Dendritic cell treated with granulocyte-macrophage colony-stimulating factor and Interleukin-4, amounts not matched to agents 40 ng/mL and 50 ng/mL, for 4 days (primary cell): ENCODE measurements around the gene GALNT12.

Experiments
- H3K27ac Mint-ChIP-seq: one replicate; pipeline ENCODE4 v1.8.0; 2022; ENCODE audit warnings: mild to moderate bottlenecking, mixed read lengths
- H3K27me3 Mint-ChIP-seq: one replicate; pipeline ENCODE4 v1.8.0; 2022; ENCODE audit warnings: mild to moderate bottlenecking, mixed read lengths
- H3K36me3 Mint-ChIP-seq: one replicate; pipeline ENCODE4 v1.8.0; 2022; ENCODE audit warnings: low read depth, mixed read lengths
- H3K4me1 Mint-ChIP-seq: one replicate; pipeline ENCODE4 v1.8.0; 2022; ENCODE audit warnings: low read depth, mixed read lengths
- H3K4me3 Mint-ChIP-seq: one replicate; pipeline ENCODE4 v1.8.0; 2022; ENCODE audit warnings: mild to moderate bottlenecking, moderate library complexity, mixed read lengths
- H3K9me3 Mint-ChIP-seq: one replicate; pipeline ENCODE4 v1.8.0; 2022; ENCODE audit warnings: mixed read lengths
- intact Hi-C: fragments of 100-400 bp; cut with micrococcal nuclease; formaldehyde crosslinking; loops from one replicate; pipeline ENCODE4 v1.15.0; 2022

GALNT12 gene

DNA sequence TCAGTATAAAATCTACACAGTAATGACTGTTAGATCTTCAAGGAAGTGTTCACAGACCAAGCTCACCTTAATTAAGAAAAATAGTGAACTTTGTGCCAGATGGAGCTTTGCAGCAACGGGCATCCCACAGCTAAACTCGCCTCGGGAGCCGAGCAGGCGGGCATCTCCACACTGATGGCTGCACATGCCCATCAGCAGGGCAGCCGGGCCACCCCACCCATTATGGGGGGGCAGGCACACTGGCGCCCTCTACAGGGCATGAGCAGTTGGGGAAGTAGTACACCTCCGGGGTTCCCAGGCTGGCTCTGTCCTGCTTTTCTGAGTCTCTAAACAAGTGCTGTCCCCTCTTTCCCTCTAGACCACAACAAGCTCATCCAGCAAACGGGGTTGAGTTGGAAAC, 32.7 kb upstream of the GALNT12 start:
- Mint-ChIP-seq H3K36me3 (no peaks in the 10 kb centered on the region), H3K27me3 (no peaks in the 10 kb centered on the region), H3K4me1 (no peaks in the 10 kb centered on the region), H3K27ac (no peak overlapping the region), H3K9me3 (no peaks in the 10 kb centered on the region), H3K4me3 (no peak overlapping the region)
- intact Hi-C loops: loop anchor here (2.0 kb wide), 1 partner anchor 460 kb away; no protein-coding TSS in a partner anchor

DNA sequence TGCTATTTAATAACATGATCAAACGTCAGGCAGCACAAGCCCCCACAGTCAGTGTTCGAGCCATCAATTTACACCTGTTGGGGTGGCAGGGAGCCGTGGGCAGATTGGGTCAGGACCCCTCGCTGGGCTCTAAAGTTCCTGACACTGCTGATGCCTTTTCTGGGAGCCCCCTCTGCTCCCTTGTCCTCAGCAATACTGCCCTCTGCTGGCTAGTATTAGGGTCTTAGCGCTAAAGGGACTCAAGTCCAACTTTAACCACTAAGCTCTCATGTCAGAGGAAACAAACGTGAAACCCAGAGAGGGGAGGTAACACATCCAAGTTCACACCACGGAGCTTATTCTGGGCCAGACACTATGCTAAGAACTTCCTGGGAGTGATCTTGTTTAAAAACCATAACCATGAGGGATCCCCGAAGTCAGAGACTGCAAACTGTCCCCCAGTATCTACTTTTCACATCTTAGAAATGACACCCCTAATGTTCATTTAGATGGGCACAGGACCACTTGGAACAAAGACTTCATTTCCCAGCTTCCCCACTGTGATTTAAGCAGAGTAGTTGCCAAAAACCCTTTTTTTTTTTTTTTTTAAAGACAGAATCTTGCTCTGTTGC, 31.5 kb upstream of the GALNT12 start:
- intact Hi-C loops: loop anchor here (1.0 to 2.0 kb wide), 2 partner anchors 239 to 461 kb away; no protein-coding TSS in a partner anchor
- Mint-ChIP-seq H3K27ac (no peak overlapping the region), H3K4me3 (no peak overlapping the region), H3K4me1 (no peaks in the 10 kb centered on the region), H3K27me3 (no peaks in the 10 kb centered on the region), H3K36me3 (no peaks in the 10 kb centered on the region), H3K9me3 (no peaks in the 10 kb centered on the region)

DNA sequence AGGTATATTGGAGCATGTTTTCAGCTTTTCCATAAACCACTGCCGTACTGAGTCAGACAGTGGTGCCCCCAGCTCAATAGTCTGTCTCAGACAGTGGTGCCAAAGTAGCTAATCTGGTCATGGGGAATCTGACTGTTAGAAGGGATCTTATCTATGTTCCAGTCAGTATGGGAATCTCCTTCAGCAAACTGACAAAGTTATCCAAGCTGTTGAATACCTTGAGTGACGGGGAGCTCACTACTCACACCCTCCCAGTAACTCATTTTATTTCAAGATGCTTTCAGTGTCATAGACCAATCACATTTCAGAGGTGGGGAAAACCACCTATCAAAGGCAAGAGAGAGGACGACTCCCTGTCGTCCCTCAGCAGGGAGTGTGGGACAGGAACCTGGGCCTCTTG, 29.9 kb upstream of the GALNT12 start:
- H3K9me3 Mint-ChIP-seq: no peaks in the 10 kb centered on the region
- intact Hi-C loops: no loop called here

DNA sequence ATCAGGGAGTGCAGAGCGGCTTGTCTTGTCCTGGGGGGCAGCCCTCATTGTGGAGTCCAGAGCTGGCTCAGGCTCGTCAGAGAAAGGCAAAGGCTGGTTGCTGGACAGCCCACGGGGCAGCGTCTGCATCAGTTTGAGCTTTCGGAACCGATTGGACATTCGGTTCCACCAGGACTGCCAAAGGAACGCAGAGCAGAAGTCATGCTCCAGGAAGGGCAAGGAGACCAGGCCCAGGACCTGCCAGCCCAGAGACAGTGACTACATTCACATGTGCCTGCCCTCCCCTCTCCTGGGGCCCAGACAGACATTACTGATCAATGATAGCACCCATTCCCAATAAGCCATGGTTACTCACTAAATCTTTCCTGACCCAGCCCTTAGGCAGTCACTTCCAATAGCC, 29.2 kb upstream of the GALNT12 start:
- H3K36me3 Mint-ChIP-seq: no peaks in the 10 kb centered on the region
- peaks cover 14% of the 10 kb centered on the region for H3K4me1 Mint-ChIP-seq
- intact Hi-C loops: no loop called here
- H3K27me3 Mint-ChIP-seq: no peaks in the 10 kb centered on the region
- no peak overlapping the region for H3K4me3 Mint-ChIP-seq
- H3K9me3 Mint-ChIP-seq: no peaks in the 10 kb centered on the region
- no peak overlapping the region for H3K27ac Mint-ChIP-seq

More for the DNA sequence above, 29.9 kb upstream of the GALNT12 start:
- Mint-ChIP-seq H3K4me1 (peaks cover 7% of the 10 kb centered on the region), H3K27ac (no peak overlapping the region), H3K4me3 (no peak overlapping the region), H3K27me3 (no peaks in the 10 kb centered on the region), H3K36me3 (no peaks in the 10 kb centered on the region)

DNA sequence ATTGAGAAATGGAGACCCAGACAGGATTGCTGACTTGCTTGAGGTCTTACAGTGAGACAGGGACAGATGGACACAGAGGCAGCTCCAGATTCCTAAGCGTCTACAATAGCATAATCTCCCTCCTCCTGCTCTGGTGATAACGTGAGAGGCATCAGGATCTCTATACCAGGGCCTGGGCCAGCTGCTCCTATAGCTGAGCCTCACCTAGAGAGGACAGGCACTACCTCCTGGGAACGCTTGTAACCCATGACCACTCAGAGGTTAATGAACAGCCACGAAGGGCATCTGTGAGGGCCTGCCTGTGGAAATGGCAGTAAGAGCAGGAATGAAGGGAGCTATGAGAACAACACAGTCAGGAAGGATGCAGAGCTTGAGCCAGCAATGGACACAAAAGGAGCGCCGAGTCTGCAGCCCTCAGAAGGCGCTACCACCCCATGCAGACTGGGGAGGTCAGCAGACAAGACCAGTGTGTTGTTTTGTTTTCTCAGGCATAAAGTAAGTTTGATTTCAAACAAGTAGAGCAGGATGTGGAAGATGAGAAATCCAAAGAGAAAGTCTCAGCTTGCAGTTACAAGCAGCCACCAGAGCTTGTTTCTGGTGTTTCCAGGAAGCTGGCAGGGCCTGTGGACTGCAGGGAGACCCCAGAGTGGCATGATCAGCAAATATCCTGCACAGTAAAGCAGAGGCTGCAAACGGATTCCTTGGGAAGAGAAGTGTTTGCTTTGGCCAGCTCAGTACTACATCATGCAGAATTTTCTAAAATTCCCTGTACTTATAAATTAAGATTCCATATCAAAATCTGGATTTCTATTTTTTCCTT, 28.5 kb upstream of the GALNT12 start:
- H3K4me1 Mint-ChIP-seq: peaks cover 19% of the 10 kb centered on the region
- no peak overlapping the region for H3K4me3 Mint-ChIP-seq
- H3K9me3 Mint-ChIP-seq: no peaks in the 10 kb centered on the region
- H3K27me3 Mint-ChIP-seq: no peaks in the 10 kb centered on the region
- no peaks in the 10 kb centered on the region for H3K36me3 Mint-ChIP-seq
- no peak overlapping the region for H3K27ac Mint-ChIP-seq
- intact Hi-C loops: no loop called here

DNA sequence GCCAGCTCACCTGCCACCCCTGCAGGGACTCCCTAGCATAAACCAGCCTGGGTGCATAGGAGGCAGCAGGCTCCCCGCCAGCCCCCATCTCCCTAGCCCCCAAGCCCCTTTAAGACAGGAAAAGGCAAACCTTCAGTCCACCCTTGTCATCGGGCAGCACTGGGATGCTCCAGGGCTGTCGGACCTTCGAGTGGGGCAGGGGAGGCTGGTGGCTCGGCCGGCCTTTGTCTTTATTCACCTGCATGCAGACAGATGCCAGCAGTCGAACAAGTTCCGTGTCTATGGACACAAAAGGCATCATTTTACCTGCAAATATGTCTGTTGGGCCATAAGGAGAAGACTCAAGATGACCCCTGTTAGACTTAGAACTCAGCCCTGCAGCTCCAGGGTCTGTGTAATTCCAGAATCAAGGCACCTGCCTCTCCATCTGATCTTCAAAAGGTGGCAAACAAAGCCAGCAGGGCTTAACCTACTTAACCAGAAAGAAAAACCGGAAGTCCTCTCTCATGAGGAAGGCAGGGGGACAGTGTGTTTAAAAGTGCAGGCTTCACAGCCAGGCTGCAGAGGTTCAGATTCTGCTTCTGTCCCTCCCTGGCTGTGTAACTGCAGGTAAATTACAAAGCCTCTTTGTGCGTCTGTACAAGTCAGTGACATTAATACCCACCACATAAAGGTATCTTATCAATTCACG, 27.3 kb upstream of the GALNT12 start:
- H3K4me1 Mint-ChIP-seq: peaks cover 19% of the 10 kb centered on the region
- no peaks in the 10 kb centered on the region for H3K27me3 Mint-ChIP-seq
- H3K27ac Mint-ChIP-seq: no peak overlapping the region
- no peak overlapping the region for H3K4me3 Mint-ChIP-seq
- intact Hi-C loops: no loop called here
- no peaks in the 10 kb centered on the region for H3K9me3 Mint-ChIP-seq
- no peaks in the 10 kb centered on the region for H3K36me3 Mint-ChIP-seq

DNA sequence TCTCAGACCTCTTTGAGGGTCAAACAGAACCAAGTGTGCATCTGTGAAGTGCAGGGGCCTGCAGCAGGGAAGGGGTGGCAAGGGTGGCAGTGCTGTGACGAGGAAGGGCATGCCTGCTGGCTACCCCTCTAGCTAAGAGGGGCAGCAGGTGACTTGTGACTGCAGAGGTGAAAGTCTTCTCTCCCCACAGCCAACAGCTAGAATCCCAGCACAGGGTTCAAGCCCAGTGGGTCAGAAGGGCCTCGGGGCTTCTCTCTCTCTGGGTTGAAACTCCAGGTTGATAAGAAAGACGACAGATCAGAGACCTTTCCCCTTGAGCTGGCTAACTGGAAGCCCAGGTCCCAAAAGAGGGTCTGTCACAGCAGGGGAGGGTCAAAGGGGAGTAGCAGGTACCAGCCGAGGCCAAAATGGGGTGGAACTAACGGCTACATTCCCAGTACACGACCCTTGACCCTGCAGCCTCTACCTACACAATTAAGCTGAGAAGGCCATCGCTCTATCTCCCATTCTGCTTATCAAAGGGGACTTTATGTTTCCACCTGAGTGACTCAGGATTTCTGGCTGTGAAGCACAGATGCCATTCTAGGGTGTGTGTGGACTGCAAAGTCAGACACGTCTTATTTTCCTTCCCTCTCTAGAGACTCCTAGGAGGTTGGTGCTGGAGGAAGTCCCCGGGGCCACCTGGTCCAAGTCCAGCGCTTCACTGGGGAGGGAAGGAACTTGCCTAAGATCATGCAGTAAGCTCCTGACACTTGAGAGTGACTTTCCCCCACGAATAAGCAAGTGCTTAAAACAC, 25.7 kb upstream of the GALNT12 start:
- Mint-ChIP-seq H3K36me3 (no peaks in the 10 kb centered on the region), H3K4me3 (no peak overlapping the region), H3K4me1 (peaks cover 19% of the 10 kb centered on the region), H3K9me3 (no peaks in the 10 kb centered on the region), H3K27ac (no peak overlapping the region), H3K27me3 (no peaks in the 10 kb centered on the region)
- intact Hi-C loops: no loop called here

DNA sequence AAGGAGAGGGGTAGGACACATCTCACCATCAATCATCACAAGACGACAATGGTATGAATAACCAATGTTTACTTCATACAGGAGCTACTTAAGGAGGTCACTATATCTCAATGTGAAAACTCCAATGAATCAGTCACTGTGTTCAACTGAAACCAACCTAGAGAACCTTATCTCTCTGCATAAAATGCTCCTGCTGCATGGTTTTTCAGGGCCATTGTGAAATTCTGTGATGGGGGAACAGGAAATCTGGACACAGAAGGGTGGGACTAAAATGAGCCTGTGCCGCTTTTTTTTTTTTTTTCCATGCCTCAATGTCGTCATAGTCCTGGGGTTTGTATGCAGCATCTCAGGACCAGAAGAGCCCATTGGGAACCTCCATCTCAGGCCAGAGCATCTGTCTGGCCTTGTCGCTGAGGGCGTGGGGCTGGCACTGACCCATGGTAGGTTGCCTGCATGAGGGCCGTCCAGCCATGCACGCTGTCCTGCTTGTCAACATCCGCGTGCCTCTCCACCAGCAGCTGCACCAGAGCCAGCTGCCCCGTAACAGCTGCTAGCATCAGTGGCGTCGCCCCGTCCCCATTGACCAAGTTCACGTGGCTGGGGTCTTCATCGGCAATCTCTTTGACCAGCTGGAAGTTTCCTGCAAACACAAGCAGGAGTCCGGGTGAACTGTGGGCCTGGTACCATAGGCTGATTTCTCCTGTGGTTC, 23.8 kb upstream of the GALNT12 start:
- H3K9me3 Mint-ChIP-seq: no peaks in the 10 kb centered on the region
- no peak overlapping the region for H3K4me3 Mint-ChIP-seq
- no peak overlapping the region for H3K27ac Mint-ChIP-seq
- no peaks in the 10 kb centered on the region for H3K36me3 Mint-ChIP-seq
- no peaks in the 10 kb centered on the region for H3K27me3 Mint-ChIP-seq
- peaks cover 19% of the 10 kb centered on the region for H3K4me1 Mint-ChIP-seq
- intact Hi-C loops: no loop called here

DNA sequence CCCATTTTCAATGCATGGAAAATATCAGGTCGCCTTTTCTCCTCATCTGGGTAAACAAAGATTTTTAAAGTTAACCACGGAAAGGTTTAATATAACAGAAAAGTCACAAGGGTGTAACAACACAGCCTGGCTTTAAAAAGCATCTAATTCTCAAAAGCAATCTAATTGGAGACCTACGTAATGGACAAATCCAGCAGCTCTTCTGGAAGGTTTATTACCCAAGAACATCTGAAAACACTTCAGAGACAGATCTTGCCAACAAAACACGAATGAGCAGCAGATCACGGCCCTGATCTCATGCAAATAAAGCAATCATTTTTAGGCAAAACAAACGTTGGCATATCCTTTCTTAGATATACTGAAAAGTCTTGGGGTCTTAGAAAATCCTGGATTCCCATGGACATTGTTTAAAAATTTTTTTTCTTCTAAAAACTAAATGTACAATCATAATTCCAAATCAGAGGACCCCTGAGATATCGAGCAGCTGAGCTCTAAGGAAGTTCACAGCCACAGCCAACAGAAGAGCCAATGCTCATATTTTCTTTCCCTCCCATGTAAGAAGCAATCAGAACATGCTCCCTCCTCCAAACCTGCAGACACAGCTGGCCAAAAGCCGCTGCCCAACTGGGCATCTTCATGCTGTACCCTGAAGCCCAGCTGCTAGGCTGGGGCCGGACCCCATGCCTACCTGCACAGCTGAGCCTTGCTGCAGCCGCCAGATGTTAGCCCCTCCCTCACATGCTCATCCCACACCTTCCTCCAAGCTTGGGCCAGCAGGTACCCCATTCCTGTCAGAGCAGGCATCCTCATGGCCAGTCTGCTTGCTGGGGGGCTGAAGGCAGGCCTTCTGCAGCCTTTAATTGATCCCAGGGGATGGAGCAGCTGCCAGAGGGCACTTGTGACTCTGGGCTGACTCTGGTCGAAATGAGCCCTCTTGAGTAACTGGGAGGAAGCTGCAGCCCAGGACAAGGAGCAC, 22.4 kb upstream of the GALNT12 start:
- Mint-ChIP-seq H3K36me3 (no peaks in the 10 kb centered on the region), H3K27me3 (no peaks in the 10 kb centered on the region), H3K27ac (no peak overlapping the region), H3K9me3 (no peaks in the 10 kb centered on the region), H3K4me1 (peaks cover 19% of the 10 kb centered on the region), H3K4me3 (no peak overlapping the region)
- intact Hi-C loops: no loop called here

DNA sequence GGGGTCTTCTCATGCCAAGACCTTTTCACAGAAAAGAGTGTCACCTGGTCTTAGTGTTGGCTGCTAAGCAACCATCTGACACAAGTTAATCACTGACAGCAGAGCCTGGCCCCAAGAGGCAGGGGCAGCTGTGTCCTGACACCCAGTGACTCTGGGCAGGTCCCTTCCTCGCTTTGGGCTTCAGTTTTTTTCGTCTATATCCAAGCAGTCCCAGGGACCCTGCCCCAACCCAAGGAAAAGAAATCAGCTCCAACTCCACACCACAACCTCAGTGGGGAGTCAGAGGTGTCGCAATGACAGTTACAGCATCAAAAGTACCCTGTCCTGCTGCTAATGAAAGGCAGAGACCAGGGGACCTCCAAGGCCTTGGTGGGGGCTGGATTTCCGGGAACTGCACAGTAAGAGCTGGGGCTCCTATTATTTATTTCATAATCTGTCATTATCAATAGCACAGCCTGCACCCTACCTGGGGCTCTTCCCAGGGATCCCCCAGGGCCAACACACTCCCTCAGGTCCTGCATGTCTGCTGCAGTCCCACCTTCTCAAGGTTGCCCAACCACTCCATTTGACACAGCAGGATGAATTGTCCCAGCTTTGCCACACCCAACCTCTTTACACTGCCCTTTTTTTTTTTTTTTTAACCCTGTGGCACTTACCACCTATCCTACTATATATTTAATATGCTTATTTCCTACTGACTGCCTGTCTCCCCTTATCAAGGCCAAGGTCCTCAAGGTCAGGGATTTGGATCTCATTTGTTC, 20.5 kb upstream of the GALNT12 start:
- no peak overlapping the region for H3K4me3 Mint-ChIP-seq
- no peaks in the 10 kb centered on the region for H3K9me3 Mint-ChIP-seq
- no peak overlapping the region for H3K27ac Mint-ChIP-seq
- H3K4me1 Mint-ChIP-seq: peaks cover 24% of the 10 kb centered on the region
- intact Hi-C loops: no loop called here
- peaks cover 1% of the 10 kb centered on the region for H3K27me3 Mint-ChIP-seq
- no peaks in the 10 kb centered on the region for H3K36me3 Mint-ChIP-seq

DNA sequence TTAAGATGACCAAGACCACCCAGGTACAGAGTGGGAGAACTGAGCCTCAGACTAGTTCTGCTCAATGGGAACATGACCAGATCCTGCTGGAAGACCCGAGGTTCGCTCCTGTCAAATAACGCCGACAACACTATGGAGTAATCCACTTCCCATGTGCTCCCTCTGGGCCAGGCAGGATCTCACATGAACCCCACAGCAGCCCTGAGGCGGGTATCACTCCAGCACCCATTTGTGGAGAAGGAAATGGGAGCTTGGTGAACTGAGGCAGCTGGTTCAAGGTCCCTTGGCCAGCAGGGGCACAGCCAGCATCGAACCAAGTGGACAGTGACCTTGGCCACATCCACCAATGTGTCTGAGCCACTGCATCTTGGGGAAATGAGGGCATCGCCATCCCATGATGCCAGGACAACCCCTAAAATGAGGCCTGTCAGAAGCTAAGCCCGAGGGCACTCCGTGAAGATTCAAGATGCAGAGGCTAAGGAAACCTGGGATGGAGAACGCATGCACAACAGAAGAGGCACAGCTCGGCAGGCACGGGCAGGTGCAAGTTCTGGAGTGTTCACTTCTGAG, 19.6 kb upstream of the GALNT12 start:
- H3K4me3 Mint-ChIP-seq: no peak overlapping the region
- H3K27ac Mint-ChIP-seq: no peak overlapping the region
- no peaks in the 10 kb centered on the region for H3K36me3 Mint-ChIP-seq
- peaks cover 14% of the 10 kb centered on the region for H3K4me1 Mint-ChIP-seq
- intact Hi-C loops: no loop called here
- peaks cover 5% of the 10 kb centered on the region for H3K27me3 Mint-ChIP-seq
- H3K9me3 Mint-ChIP-seq: no peaks in the 10 kb centered on the region
